T-helper 1 cell treated with Interleukin-12 subunit alpha and Interleukin-12 subunit beta and Interleukin-4 antibody, amounts not matched to agents 30 μg/mL and 1 μg/mL, for 36 hours (primary cell): ENCODE measurements around the gene ASCC2.

Experiments used
- H3K27ac Mint-ChIP-seq: one replicate; pipeline ENCODE4 v1.8.0; 2021; ENCODE audit warnings: mild to moderate bottlenecking, mixed read lengths
- H3K27me3 Mint-ChIP-seq: one replicate; pipeline ENCODE4 v1.8.0; 2021; ENCODE audit warnings: low read depth, mixed read lengths
- H3K36me3 Mint-ChIP-seq: one replicate; pipeline ENCODE4 v1.8.0; 2021; ENCODE audit warnings: low read depth, mixed read lengths
- H3K4me1 Mint-ChIP-seq: one replicate; pipeline ENCODE4 v1.8.0; 2021; ENCODE audit warnings: low read depth, mixed read lengths
- H3K4me3 Mint-ChIP-seq: one replicate; pipeline ENCODE4 v1.8.0; 2021; ENCODE audit warnings: mild to moderate bottlenecking, moderate library complexity, mixed read lengths
- H3K9me3 Mint-ChIP-seq: one replicate; pipeline ENCODE4 v1.8.0; 2021; ENCODE audit warnings: mixed read lengths

Gene ASCC2, protein sequence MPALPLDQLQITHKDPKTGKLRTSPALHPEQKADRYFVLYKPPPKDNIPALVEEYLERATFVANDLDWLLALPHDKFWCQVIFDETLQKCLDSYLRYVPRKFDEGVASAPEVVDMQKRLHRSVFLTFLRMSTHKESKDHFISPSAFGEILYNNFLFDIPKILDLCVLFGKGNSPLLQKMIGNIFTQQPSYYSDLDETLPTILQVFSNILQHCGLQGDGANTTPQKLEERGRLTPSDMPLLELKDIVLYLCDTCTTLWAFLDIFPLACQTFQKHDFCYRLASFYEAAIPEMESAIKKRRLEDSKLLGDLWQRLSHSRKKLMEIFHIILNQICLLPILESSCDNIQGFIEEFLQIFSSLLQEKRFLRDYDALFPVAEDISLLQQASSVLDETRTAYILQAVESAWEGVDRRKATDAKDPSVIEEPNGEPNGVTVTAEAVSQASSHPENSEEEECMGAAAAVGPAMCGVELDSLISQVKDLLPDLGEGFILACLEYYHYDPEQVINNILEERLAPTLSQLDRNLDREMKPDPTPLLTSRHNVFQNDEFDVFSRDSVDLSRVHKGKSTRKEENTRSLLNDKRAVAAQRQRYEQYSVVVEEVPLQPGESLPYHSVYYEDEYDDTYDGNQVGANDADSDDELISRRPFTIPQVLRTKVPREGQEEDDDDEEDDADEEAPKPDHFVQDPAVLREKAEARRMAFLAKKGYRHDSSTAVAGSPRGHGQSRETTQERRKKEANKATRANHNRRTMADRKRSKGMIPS

DNA sequence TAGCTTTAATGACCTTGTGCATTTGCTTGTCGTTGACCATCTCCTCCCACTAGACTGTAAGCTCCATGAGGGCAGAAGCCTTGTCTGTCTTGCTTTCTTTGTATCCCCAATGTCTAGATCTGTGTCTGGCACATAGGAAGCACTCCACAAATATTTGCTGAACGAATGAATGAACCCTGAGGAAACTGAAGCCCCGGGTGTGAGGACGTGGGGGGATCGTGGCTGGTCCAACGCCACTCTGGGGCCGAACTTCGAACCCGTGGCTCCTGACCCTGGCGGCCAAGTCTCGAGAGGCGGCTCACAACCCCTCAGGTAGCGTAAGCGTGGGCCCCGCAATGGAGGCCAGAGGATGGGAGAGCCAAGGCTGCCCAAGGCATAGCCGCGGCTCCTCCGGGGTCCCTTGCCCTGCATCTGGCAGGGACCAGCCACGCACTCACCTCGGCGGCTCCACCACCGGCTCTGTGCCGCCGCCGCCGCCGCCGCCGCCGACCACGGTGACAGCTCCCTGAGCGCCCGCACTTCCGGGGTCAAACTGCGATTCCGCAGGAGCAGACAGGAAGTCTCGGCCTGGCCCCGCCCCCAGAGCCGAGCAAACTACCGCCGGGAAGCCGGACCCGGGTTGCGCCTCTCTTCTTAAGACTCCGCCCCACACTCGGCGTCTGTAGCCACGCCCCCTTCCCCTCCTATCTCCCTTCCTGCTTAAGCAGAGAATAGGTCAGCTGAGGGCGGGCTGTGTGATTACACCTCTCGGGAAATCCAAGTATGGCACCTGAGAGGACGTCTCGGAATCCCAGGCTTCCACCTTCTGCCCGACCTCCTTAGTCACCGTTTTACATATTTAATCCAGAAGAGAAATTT lies at the start of gene ASCC2:
Gene ASCC2, minus strand, starts transcription at position 534 of the 858 bp plus-strand sequence. CDS start 5,949 bp downstream, outside the sequence.
- peaks cover 17% of the 10 kb centered on the region for H3K36me3 Mint-ChIP-seq
- peaks cover 6% of the 10 kb centered on the region for H3K27me3 Mint-ChIP-seq
- peaks cover 23% of the 10 kb centered on the region for H3K4me1 Mint-ChIP-seq
- peak within 1 kb of the TSS; percentile 90 for H3K27ac Mint-ChIP-seq
- no peaks in the 10 kb centered on the region for H3K9me3 Mint-ChIP-seq
- peak within 1 kb of the TSS; percentile 96 for H3K4me3 Mint-ChIP-seq

DNA sequence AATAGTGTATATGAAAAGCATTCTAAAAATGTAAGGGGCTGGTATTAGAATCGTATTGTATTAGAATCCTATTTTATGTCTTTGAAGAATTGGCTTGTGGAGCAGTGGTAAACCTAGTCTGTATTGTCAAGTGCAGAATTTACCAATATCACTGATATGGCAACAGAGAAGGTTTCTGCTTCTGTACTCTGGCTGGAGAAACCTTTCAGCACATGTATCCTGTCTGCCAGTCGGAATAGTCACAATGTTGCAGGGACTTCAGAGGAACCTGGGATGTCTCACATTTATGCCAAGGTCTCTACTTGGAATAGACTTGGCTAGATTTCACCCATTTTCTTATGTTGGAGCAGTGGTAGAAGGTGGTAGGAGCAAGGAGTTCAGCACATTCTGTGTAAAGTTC lies 49.3 kb upstream of the ASCC2 start:
- Mint-ChIP-seq H3K9me3 (no peaks in the 10 kb centered on the region), H3K4me3 (no peak overlapping the region), H3K27ac (no peak overlapping the region), H3K27me3 (no peaks in the 10 kb centered on the region), H3K4me1 (peaks cover 9% of the 10 kb centered on the region), H3K36me3 (no peaks in the 10 kb centered on the region)

DNA sequence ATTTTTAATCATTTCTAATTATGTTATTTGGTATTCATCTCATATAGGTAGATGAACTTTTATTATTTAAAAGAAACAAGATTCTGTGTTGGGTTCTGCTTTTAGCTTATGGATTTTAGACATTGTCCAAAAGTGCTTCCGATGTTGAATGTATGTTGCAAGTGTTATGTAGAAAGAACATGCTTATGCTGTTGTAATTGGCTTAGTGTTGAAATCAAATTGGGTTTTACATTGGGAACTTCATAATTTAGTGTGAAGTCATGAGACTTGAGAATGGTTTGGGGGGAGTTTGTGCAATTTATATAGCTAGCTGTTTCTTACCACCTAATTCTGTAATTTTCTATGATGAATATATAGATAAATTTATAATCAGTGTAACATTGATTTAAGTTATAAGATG lies 48.5 kb upstream of the ASCC2 start:
- no peaks in the 10 kb centered on the region for H3K36me3 Mint-ChIP-seq
- H3K4me3 Mint-ChIP-seq: no peak overlapping the region
- no peaks in the 10 kb centered on the region for H3K9me3 Mint-ChIP-seq
- no peak overlapping the region for H3K27ac Mint-ChIP-seq
- no peaks in the 10 kb centered on the region for H3K27me3 Mint-ChIP-seq
- peaks cover 9% of the 10 kb centered on the region for H3K4me1 Mint-ChIP-seq

DNA sequence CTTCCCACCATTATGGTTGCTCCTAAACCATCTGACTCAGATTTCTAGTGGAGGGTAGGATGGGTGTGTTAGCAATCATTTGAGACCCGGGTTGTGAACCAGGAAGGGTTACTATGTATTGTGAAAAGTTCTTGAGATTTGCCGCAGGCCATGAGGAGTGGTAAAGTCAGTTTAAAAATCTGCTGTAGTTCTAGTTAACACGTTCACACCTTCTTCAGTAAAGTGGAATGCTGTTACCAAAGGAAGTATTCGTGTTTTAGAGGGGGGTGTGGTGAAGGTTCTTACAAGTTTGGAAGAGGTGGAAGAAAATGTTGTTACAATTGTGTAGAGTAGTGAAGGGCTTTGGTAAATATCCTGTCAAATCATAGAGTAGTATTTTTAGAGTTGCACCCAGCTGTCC lies 47.5 kb upstream of the ASCC2 start:
- H3K27ac Mint-ChIP-seq: no peak overlapping the region

DNA sequence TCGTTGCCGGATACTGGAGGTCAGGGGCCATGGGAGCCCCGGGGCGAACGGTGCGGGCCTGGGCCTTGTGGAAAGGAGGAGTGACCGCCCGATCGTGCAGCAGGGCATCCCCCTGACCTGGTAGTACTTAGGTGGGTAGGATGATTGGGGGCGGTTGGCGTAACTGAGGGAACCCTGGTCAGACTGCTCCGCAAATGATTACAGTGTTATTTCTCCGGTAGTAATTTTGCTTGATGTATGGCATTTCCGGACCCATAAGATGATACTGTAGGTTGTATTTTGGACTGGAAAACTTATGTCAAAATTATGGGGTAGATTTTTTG lies 45.7 kb upstream of the ASCC2 start:
- peak overlapping the region; percentile 83 for H3K4me3 Mint-ChIP-seq
- H3K27ac Mint-ChIP-seq: peak overlapping the region; percentile 70
- H3K4me1 Mint-ChIP-seq: peaks cover 9% of the 10 kb centered on the region
- H3K9me3 Mint-ChIP-seq: no peaks in the 10 kb centered on the region
- H3K27me3 Mint-ChIP-seq: no peaks in the 10 kb centered on the region
- no peaks in the 10 kb centered on the region for H3K36me3 Mint-ChIP-seq

More for the DNA sequence above, 47.5 kb upstream of the ASCC2 start:
- H3K4me3 Mint-ChIP-seq: no peak overlapping the region
- no peaks in the 10 kb centered on the region for H3K9me3 Mint-ChIP-seq
- H3K36me3 Mint-ChIP-seq: no peaks in the 10 kb centered on the region
- no peaks in the 10 kb centered on the region for H3K27me3 Mint-ChIP-seq
- peaks cover 9% of the 10 kb centered on the region for H3K4me1 Mint-ChIP-seq

DNA sequence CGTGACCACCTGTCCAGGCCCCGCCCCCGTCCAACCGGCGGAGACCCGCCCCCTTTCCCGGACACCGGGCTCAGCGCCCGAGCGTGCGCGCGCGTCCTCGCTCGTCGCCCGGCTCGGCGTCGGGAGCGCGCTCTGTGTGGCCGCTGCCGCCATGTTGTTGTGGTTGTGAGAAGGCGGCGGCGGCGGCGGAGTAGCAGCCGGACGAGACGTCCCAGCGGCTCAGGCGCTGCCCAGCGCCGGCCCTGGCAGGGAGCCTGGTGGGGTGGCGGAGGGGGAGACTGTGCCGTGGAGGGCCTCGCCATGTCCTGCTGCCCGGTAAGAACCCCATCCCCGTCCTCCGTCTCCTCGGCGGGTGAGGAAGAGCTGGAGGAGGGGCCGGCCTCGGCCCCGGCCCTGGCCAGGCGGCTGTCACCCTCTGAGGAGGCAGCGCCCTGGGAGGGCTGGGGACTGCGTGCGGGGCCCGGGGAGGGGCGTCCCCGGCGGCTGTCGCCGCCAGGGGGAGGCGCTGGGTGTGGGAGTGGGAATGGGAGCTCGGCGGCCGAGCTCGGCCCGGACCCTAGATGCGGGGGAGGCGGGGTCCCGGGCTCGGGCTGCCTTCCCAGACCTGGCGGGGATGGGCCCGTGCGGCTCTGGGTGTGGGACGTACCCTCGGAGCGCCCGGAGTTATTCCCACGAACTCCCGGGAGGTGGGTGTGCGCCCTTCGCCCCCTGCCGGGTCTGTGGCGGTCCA lies 45.1 kb upstream of the ASCC2 start, which contains the start of gene MTMR3:
Gene MTMR3, plus strand, starts transcription at position 130 of the 730 bp plus-strand sequence. CDS start 87,886 bp downstream, outside the sequence.
- H3K27ac Mint-ChIP-seq: peak within 1 kb of the TSS; percentile 70
- peak within 1 kb of the TSS; percentile 83 for H3K4me3 Mint-ChIP-seq
- no peaks in the 10 kb centered on the region for H3K9me3 Mint-ChIP-seq
- no peaks in the 10 kb centered on the region for H3K36me3 Mint-ChIP-seq
- no peaks in the 10 kb centered on the region for H3K27me3 Mint-ChIP-seq
- H3K4me1 Mint-ChIP-seq: peaks cover 9% of the 10 kb centered on the region

DNA sequence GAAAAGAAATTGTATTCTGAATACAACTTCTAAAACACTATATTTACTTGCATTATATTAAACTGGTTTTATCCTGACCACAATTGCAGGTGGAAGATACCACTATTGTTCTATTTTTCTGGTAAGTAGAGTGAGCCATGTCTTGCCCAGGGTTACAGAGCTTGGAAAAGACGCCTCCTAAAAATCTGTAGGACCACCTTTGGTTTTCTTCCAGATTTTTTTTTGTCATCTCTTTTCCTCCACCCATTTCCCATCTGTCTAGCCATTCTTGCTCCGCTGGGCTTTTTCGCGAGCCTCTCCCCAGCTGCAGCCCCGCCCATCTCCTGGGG lies 44.6 kb upstream of the ASCC2 start:
- Mint-ChIP-seq H3K36me3 (no peaks in the 10 kb centered on the region), H3K4me1 (peaks cover 9% of the 10 kb centered on the region), H3K4me3 (peak overlapping the region; percentile 83), H3K9me3 (no peaks in the 10 kb centered on the region), H3K27ac (no peak overlapping the region), H3K27me3 (peaks cover 5% of the 10 kb centered on the region)

DNA sequence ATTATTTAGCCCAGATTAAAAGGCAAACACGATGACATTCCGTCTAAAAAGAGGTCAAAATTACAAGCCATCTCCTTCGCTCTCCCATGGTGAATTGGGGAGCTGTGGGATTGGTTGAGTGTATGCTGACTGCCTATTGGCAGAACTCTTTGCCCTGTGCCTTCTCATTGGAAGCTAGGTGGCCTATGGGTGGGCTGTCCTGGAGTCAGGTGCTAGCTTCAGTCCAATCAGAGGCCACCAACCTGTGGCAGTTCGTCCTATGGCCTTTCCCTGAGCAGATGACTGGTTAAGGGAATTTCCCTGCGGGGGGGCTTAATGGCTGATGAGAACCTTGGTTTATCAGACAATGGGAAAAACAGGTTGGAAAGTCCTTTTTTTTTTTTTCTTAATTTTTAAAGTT lies 41.7 kb upstream of the ASCC2 start:
- H3K4me3 Mint-ChIP-seq: no peak overlapping the region
- H3K27me3 Mint-ChIP-seq: peaks cover 25% of the 10 kb centered on the region
- H3K9me3 Mint-ChIP-seq: no peaks in the 10 kb centered on the region
- no peaks in the 10 kb centered on the region for H3K36me3 Mint-ChIP-seq
- H3K4me1 Mint-ChIP-seq: peaks cover 9% of the 10 kb centered on the region
- H3K27ac Mint-ChIP-seq: no peak overlapping the region

DNA sequence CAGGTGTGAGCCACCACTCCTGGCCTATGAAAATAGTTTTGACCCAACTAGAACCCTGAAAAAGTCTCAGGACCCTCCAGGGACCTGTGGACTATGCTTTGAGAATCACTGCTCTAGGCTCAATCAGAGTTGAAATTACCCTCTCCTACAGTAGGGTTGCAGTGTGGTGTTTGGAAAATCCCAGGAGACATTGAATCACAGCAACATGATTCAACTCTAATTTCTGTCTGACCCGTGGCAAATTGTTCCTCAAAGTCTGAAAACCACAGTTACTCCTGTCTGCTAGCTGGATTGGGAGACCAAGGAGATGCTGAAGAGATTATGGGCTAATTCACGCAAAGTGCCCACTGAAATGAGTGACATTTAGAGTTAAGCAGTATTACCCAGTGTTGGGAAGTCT lies 39.5 kb upstream of the ASCC2 start:
- H3K27me3 Mint-ChIP-seq: peaks cover 34% of the 10 kb centered on the region
- no peaks in the 10 kb centered on the region for H3K9me3 Mint-ChIP-seq
- H3K4me3 Mint-ChIP-seq: no peak overlapping the region
- H3K4me1 Mint-ChIP-seq: no peaks in the 10 kb centered on the region
- H3K36me3 Mint-ChIP-seq: no peaks in the 10 kb centered on the region
- no peak overlapping the region for H3K27ac Mint-ChIP-seq

DNA sequence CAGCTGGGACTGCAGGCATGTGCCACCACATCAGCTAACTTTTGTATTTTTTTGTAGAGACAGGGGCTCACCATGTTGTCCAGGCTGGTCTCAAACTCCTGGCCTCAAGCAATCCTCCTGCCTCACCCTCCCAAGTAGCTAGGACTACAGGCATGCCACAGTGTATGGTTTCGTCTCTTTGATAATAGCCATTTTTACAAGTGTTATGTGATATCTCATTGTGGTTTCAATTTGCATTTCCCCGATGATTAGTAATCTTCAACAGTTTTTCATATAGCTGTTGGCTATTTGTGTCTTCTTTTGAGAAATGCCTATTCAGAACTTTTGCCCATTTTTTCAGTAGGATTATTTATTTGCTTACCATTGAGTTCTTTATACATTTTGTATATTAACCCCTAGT lies 35.9 kb upstream of the ASCC2 start:
- Mint-ChIP-seq H3K4me1 (peaks cover 3% of the 10 kb centered on the region), H3K27me3 (peaks cover 34% of the 10 kb centered on the region), H3K4me3 (no peak overlapping the region), H3K27ac (no peak overlapping the region), H3K9me3 (no peaks in the 10 kb centered on the region), H3K36me3 (no peaks in the 10 kb centered on the region)

DNA sequence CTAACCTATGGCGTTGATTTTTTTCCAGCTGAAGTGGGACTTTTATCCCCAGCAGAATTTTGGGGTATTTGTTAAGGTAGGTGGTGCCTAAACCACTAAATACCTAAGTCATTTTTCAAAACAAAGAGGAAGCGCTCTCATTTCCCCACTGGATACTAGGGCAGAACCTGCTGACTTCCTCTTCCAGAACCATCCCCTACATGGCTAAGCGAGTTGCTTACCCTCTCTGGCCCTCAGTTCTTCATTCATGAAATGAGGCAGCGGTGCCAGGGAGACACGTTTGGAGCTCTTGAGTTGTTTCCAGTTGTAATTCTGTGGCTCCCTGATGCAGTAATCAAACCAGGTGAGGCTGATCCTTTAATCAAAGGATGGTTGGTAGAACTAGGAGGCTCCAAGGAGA lies 34.9 kb upstream of the ASCC2 start:
- no peak overlapping the region for H3K4me3 Mint-ChIP-seq
- H3K4me1 Mint-ChIP-seq: peaks cover 3% of the 10 kb centered on the region
- H3K27ac Mint-ChIP-seq: no peak overlapping the region
- H3K36me3 Mint-ChIP-seq: no peaks in the 10 kb centered on the region
- peaks cover 32% of the 10 kb centered on the region for H3K27me3 Mint-ChIP-seq
- no peaks in the 10 kb centered on the region for H3K9me3 Mint-ChIP-seq

DNA sequence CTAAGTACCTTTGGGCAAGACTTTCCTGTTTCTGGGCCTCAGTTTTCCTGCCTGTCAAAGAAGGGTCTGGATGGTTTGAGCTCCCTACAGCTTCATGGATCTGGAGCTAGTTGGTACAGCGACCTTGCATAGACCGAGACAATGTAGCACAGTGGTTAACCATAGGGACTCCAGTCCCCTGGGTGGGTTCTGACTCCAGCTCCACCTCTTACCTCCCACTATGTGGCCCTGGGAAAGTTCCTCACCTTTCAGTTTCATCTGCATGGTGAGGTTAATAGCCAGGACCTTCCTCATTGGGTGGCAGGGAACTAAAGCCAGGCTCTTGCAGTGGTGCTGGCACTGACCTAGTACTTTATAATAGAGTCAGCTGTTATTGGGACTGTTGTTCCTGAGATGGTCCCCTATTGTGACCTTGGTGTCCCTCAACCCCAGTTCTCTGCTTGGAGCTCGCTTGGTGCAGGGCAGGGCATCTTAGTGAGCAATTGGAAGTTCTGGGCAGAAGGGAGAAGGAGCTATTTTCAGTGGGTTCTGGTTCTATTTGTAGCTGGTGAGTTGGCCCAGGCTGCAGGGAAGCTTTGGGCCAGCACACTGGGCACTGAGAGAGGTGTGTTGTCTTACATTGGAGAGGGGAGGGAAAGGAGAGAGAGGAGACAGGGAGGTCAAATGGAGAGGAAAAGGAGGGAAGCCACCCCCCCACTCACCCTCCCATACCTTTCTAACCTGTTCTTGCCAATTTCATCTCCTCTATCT lies 34.2 kb upstream of the ASCC2 start:
- H3K27ac Mint-ChIP-seq: no peak overlapping the region
- peaks cover 26% of the 10 kb centered on the region for H3K27me3 Mint-ChIP-seq

DNA sequence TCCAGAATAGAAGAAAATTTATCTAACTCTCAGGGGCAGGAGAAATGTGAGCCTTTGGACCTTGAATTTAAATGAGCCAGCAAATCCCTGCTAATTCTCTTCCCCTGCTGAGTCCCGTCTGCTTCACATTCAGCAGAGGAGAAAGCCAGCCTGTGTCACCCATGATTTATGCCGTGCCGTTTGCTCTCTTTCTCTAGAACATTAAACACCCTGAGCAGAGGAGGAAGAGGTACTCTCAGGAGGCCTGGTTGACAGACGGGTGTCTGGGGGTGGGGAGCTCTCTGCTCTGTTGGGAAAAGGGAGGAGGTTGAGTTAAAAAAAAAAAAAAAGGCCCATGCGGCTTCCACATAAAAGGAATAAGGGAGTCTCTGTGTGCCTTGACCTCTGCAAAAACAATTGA lies 33.6 kb upstream of the ASCC2 start:
- Mint-ChIP-seq H3K27me3 (peaks cover 24% of the 10 kb centered on the region), H3K9me3 (no peaks in the 10 kb centered on the region), H3K4me1 (peaks cover 3% of the 10 kb centered on the region), H3K27ac (no peak overlapping the region), H3K36me3 (no peaks in the 10 kb centered on the region), H3K4me3 (no peak overlapping the region)

More for the DNA sequence above, 34.2 kb upstream of the ASCC2 start:
- no peaks in the 10 kb centered on the region for H3K36me3 Mint-ChIP-seq
- H3K9me3 Mint-ChIP-seq: no peaks in the 10 kb centered on the region
- H3K4me1 Mint-ChIP-seq: peaks cover 3% of the 10 kb centered on the region
- H3K4me3 Mint-ChIP-seq: no peak overlapping the region
